ENCODE measurements around the gene PKP1.

- TF ChIP-seq POLR2A (IDR thresholded peaks at IDR 0.05; ENCODE audit: low read length) (no peak), GATA1 (IDR thresholded peaks at IDR 0.05; ENCODE audit: low read depth, low read length) (no peak)
Measured at GRCh38 chr1:201310251-201310985, 27.1 kb downstream of the PKP1 start.

All from erythroblast (primary cell).